ENCODE results near the gene MAGI2. TPM values are rescaled to one million over a fixed set of nuclear protein-coding genes. Genes with fewer than 3 reads are reported as not detected.

Gene MAGI2
- total RNA-seq, 1 experiment from 2014 or later: 0.34 TPM

- no peaks in the 10 kb centered on the region for H3K9me3 ChIP-seq (ENCODE audit: low read depth, low read length, poor library complexity, severe bottlenecking)
- no peaks in the 10 kb centered on the region for H3K36me3 ChIP-seq (ENCODE audit: insufficient read depth, low read length, poor library complexity, severe bottlenecking)
- intact Hi-C loops (cut with micrococcal nuclease; ENCODE audit: unreplicated experiment): loop anchor here (10.0 kb wide), 2 partner anchors 62 to 162 kb away; no protein-coding TSS in a partner anchor
- POLR2A ChIA-PET (ENCODE audit: low non-redundant PET): no interaction called here
- CTCF ChIA-PET: no interaction called here
- TF ChIP-seq EZH2 (IDR thresholded peaks at IDR 0.05; ENCODE audit: borderline replicate concordance, low read depth, low read length, poor library complexity, severe bottlenecking) (no peak), CTCF (conservative IDR thresholded peaks at IDR 0.05; ENCODE audit: low read depth, low read length) (no peak)
- BruUV-seq (replicated peaks): no TSS peak
- no peak overlapping the region for H3K27ac ChIP-seq (ENCODE audit: low read depth, low read length, poor library complexity, severe bottlenecking)
- H3K4me3 ChIP-seq (ENCODE audit: low read depth, low read length, poor library complexity, severe bottlenecking): no peak overlapping the region
- DNase-seq (ENCODE audit: low spot score): no peak
- H3K27me3 ChIP-seq (replicated peaks; ENCODE audit: insufficient read depth, low read depth, low read length, poor library complexity): peaks cover 29% of the 10 kb centered on the region
- H3K4me1 ChIP-seq (ENCODE audit: insufficient read depth, low read length, poor library complexity, severe bottlenecking): no peaks in the 10 kb centered on the region
These were observed 1066.9 kb downstream of the MAGI2 start for GRCh38 chr7:78386520-78386919.

- Histone ChIP-seq H3K27me3 (replicated peaks; ENCODE audit: insufficient read depth, low read depth, low read length, poor library complexity) (peaks cover 23% of the 10 kb centered on the region), H3K4me3 (ENCODE audit: low read depth, low read length, poor library complexity, severe bottlenecking) (no peak overlapping the region), H3K4me1 (ENCODE audit: insufficient read depth, low read length, poor library complexity, severe bottlenecking) (no peaks in the 10 kb centered on the region), H3K27ac (ENCODE audit: low read depth, low read length, poor library complexity, severe bottlenecking) (no peak overlapping the region), H3K36me3 (ENCODE audit: insufficient read depth, low read length, poor library complexity, severe bottlenecking) (no peaks in the 10 kb centered on the region), H3K9me3 (ENCODE audit: low read depth, low read length, poor library complexity, severe bottlenecking) (no peaks in the 10 kb centered on the region)
- ChIA-PET CTCF (no interaction called here), POLR2A (ENCODE audit: low non-redundant PET) (no interaction called here)
- TF ChIP-seq EZH2 (IDR thresholded peaks at IDR 0.05; ENCODE audit: borderline replicate concordance, low read depth, low read length, poor library complexity, severe bottlenecking): no peak
- TF ChIP-seq CTCF (conservative IDR thresholded peaks at IDR 0.05; ENCODE audit: low read depth, low read length): no peak
- DNase-seq (ENCODE audit: low spot score): no peak
- intact Hi-C loops (cut with micrococcal nuclease; ENCODE audit: unreplicated experiment): loop anchor here (10.0 kb wide), 2 partner anchors 58 to 158 kb away; no protein-coding TSS in a partner anchor
- BruUV-seq (replicated peaks): no TSS peak
These were observed 1070.2 kb downstream of the MAGI2 start for GRCh38 chr7:78383096-78383880.

GRCh38 chr7:78379148-78379547, 1074.3 kb downstream of the MAGI2 start:
- no peaks in the 10 kb centered on the region for H3K4me1 ChIP-seq (ENCODE audit: insufficient read depth, low read length, poor library complexity, severe bottlenecking)
- CTCF ChIA-PET: no interaction called here
- no peak for DNase-seq (ENCODE audit: low spot score)
- no peak overlapping the region for H3K27ac ChIP-seq (ENCODE audit: low read depth, low read length, poor library complexity, severe bottlenecking)
- BruUV-seq (replicated peaks): no TSS peak
- peaks cover 19% of the 10 kb centered on the region for H3K27me3 ChIP-seq (replicated peaks; ENCODE audit: insufficient read depth, low read depth, low read length, poor library complexity)
- H3K9me3 ChIP-seq (ENCODE audit: low read depth, low read length, poor library complexity, severe bottlenecking): no peaks in the 10 kb centered on the region
- POLR2A ChIA-PET (ENCODE audit: low non-redundant PET): no interaction called here
- no peaks in the 10 kb centered on the region for H3K36me3 ChIP-seq (ENCODE audit: insufficient read depth, low read length, poor library complexity, severe bottlenecking)
- TF ChIP-seq CTCF (conservative IDR thresholded peaks at IDR 0.05; ENCODE audit: low read depth, low read length): no peak
- TF ChIP-seq EZH2 (IDR thresholded peaks at IDR 0.05; ENCODE audit: borderline replicate concordance, low read depth, low read length, poor library complexity, severe bottlenecking): no peak
- intact Hi-C loops (cut with micrococcal nuclease; ENCODE audit: unreplicated experiment): no loop called here
- no peak overlapping the region for H3K4me3 ChIP-seq (ENCODE audit: low read depth, low read length, poor library complexity, severe bottlenecking)

Data from A673 (cell line).